Measurements from ENCODE around the gene VEZT.
"Not testable (repeated sequence)": the region's sequence is repeated elsewhere in the genome, so short reads cannot be mapped to it uniquely, and the experiment has no call there.

Gene VEZT

DNA sequence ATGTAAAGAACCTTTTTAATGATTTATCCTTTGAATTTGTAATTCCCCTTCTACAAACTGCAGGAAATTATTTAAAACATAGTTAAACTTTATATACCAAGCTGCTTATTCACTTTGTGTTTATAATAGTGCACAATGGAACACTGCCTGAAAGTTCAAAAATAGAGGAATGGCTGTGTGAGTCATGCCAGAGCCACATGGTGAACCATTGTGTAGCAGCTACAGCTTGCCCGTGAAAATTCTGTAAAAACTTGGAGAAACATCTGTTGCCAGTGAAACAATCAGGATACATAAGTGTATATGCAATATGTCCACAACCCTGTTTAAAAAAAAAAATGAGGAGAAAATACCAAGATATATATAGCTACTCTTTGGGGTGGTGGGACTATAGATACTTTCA, 59.5 kb downstream of the VEZT start:
- H3K9me3 Mint-ChIP-seq: no peaks in the 10 kb centered on the region
- ATAC-seq (no peak), DNase-seq (no peak)
- H3K4me1 Mint-ChIP-seq: no peaks in the 10 kb centered on the region
- no peak overlapping the region for H3K4me3 Mint-ChIP-seq
- no peak overlapping the region for H3K27ac Mint-ChIP-seq
- H3K36me3 Mint-ChIP-seq (ENCODE audit: low read depth): peaks cover 35% of the 10 kb centered on the region
- H3K27me3 Mint-ChIP-seq: no peaks in the 10 kb centered on the region

DNA sequence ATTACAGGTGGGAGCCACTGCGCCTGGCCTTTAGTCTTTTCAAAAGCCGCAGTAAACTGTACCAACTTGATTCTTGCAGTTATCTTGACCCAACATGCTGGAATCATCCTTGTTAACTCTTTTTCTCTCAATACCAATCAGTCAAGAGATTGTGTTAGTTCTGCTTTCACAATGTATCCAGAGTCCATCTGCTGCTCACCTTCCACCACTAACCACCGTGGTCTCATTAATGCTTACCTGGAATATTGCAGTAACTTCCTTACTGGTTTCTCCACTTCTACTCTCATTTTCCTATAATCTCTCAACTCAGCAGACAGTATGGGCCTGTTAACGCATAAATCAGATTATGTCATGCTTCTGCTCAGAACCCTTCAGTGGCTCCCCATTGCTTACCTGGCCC, 62.2 kb downstream of the VEZT start:
- Mint-ChIP-seq H3K27me3 (no peaks in the 10 kb centered on the region), H3K27ac (no peak overlapping the region), H3K4me3 (no peak overlapping the region), H3K4me1 (no peaks in the 10 kb centered on the region), H3K9me3 (no peaks in the 10 kb centered on the region), H3K36me3 (ENCODE audit: low read depth) (peaks cover 43% of the 10 kb centered on the region)
- ATAC-seq: no peak
- DNase-seq: no peak

DNA sequence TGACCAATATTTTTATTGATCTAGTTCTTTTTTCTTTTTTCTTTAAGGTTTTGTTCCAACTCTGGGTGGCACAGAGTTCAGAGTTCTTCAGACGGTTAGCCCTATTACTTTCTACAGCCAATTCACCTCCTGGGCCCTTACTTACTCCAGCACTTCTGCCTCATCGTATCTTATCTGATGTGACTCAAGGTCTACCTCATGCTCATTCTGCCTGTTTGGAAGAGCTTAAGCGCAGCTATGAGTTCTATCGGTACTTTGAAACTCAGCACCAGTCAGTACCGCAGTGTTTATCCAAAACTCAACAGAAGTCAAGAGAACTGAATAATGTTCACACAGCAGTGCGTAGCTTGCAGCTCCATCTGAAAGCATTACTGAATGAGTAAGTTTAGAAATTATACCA, 64.7 kb downstream of the VEZT start:
- ATAC-seq: no peak
- no peak for DNase-seq
- Mint-ChIP-seq H3K9me3 (no peaks in the 10 kb centered on the region), H3K36me3 (ENCODE audit: low read depth) (peaks cover 42% of the 10 kb centered on the region), H3K4me3 (no peak overlapping the region), H3K4me1 (no peaks in the 10 kb centered on the region), H3K27me3 (no peaks in the 10 kb centered on the region), H3K27ac (no peak overlapping the region)

DNA sequence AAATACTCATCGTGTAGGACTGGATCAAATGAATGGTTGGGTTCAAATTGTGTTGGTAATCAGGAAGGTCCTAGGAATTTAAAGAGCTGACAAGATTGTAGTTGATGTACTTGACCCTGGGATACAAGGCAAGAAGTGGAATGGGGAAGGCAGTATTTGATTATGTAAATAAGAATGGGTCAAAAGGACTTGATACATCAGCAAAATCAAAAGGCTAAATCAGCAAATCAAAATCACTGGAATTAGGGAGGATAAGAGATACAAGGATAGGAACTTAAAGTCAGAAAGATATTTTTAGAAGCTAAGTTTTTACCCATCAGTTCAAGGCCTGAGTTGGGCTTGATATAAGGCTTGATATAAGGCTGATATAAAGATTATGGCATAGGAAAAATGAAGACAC, 65.8 kb downstream of the VEZT start:
- Mint-ChIP-seq H3K36me3 (ENCODE audit: low read depth) (peaks cover 45% of the 10 kb centered on the region), H3K27me3 (no peaks in the 10 kb centered on the region), H3K4me1 (no peaks in the 10 kb centered on the region), H3K9me3 (no peaks in the 10 kb centered on the region), H3K27ac (no peak overlapping the region), H3K4me3 (no peak overlapping the region)
- DNase-seq (no peak), ATAC-seq (no peak)

DNA sequence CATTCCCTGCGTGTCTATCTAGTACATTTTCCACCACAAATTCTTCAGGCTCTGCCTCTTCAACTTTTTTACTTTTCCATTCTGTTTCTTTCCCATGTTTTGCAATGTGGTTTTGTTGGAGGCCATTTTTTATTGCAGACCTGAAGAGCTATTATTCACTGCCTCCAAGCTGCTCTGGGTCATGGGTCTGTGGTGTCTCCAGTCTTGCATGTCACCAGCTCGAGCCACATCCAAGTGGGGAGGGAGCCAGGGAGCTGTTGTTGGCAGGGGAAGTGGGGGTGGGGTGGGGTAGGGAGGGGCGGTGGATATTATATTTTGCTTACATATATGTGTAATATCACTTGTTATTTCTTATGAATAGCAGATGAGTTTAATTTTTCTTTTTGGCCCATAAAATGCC, 69.1 kb downstream of the VEZT start:
- DNase-seq: no peak
- Mint-ChIP-seq H3K36me3 (ENCODE audit: low read depth) (peaks cover 51% of the 10 kb centered on the region), H3K4me1 (no peaks in the 10 kb centered on the region)

DNA sequence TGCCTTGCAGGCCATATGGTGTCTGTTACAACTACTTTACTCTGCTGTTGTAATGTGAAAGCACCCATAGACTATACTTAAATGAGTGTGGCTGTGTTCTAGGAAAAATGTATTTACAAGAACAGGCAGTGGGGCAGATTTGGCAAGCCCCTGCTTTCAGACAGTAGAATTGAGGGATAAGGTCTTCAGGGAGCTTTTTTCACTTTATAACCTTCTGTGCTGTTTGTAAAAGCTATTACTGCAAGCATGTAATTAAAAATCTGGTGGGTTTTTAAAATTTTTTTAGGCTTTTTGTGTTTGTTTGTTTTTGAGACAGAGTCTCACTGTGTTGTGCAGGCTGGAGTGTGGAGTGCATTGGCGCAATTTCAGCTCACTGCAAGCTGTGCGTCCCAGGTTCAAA, 73.9 kb downstream of the VEZT start:
- no peak for DNase-seq
- Mint-ChIP-seq H3K27ac (no peak overlapping the region), H3K36me3 (ENCODE audit: low read depth) (peaks cover 36% of the 10 kb centered on the region), H3K4me1 (no peaks in the 10 kb centered on the region), H3K9me3 (no peaks in the 10 kb centered on the region), H3K27me3 (no peaks in the 10 kb centered on the region), H3K4me3 (no peak overlapping the region)
- no peak for ATAC-seq

More for the DNA sequence above, 69.1 kb downstream of the VEZT start:
- Mint-ChIP-seq H3K4me3 (no peak overlapping the region), H3K27ac (no peak overlapping the region), H3K27me3 (no peaks in the 10 kb centered on the region), H3K9me3 (no peaks in the 10 kb centered on the region)
- ATAC-seq: no peak

DNA sequence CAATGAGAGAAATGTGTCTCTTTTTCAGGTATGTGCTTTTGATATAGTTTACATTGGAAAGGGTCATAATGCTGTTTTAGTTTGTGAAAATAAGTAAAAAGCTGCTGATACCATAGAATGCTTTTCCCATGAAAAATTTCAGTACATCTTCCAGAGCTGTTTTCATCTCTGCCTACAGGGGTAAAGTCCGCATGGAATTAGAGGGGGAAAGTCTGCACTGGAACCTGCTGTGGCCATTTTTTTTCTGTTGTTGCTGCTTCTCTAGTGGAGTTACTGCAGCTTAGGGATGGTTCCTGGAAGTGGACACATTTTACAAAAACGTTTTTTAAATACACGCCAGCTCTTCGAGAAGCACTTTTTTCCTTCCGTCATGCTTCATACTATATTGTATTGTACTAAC, 81.3 kb downstream of the VEZT start:
- peaks cover 31% of the 10 kb centered on the region for H3K36me3 Mint-ChIP-seq (ENCODE audit: low read depth)
- no peak for ATAC-seq

DNA sequence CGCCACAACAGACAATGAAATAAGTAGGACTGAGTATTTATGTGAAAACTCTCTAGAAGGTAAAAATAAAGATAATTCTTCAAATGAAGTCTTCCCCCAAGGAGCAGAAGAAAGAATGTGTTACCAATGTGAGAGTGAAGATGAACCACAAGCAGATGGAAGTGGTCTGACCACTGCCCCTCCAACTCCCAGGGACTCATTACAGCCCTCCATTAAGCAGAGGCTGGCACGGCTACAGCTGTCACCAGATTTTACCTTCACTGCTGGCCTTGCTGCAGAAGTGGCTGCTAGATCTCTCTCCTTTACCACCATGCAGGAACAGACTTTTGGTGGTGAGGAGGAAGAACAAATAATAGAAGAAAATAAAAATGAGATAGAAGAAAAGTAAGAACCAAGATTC, 82.7 kb downstream of the VEZT start:
- Mint-ChIP-seq H3K27me3 (no peaks in the 10 kb centered on the region), H3K9me3 (no peaks in the 10 kb centered on the region), H3K36me3 (ENCODE audit: low read depth) (peaks cover 27% of the 10 kb centered on the region), H3K4me1 (no peaks in the 10 kb centered on the region), H3K27ac (no peak overlapping the region), H3K4me3 (no peak overlapping the region)
- ATAC-seq (no peak), DNase-seq (no peak)

More for the DNA sequence above, 81.3 kb downstream of the VEZT start:
- no peak for DNase-seq
- Mint-ChIP-seq H3K9me3 (no peaks in the 10 kb centered on the region), H3K27ac (no peak overlapping the region), H3K4me1 (no peaks in the 10 kb centered on the region), H3K4me3 (no peak overlapping the region), H3K27me3 (no peaks in the 10 kb centered on the region)

DNA sequence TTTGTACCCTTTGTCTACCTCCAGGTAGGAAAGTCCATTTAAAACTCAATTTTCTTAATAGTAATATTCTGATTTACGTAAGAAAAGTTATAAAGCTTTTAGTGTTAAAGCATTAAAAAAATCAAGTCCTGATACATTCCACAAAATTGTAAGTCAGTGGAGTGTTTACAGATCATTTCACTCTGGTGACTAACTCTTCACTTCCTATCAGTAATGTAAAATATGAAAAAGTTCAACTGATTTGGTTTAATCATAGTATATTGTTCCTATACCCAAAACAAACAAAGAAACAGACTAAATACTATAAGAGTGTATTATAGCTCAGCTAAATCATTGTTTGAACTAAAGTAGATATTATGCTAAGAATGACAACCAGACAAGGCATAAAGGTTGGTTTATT, 85.9 kb downstream of the VEZT start:
- no peak for DNase-seq
- Mint-ChIP-seq H3K27ac (no peak overlapping the region), H3K9me3 (no peaks in the 10 kb centered on the region), H3K27me3 (no peaks in the 10 kb centered on the region), H3K4me3 (no peak overlapping the region), H3K36me3 (ENCODE audit: low read depth) (peaks cover 20% of the 10 kb centered on the region), H3K4me1 (no peaks in the 10 kb centered on the region)
- ATAC-seq: no peak

DNA sequence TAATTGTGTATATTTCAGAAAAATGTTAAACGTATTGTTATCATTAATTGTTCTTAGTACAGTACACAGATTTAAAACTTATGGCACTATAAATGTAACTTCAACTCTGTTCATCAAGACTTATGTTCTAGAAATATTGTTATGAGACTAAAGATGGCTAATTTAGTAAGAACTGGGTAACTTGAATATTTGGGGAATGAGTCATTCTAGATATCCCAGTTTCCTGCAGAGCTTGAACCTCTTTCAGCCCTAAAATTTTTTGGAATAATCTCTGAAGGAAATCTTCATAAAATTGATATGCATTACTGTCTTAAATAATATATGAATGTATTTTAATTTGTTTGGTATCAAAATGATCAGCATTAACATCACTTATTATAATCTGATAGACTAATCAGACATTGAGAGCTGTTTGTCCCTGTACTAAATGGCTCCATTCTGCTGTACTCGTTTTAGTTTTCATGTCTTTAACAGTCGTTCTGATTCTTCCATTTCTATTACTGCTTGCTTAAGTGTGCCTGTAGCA, 87.1 kb downstream of the VEZT start:
- H3K27ac Mint-ChIP-seq: no peak overlapping the region
- no peaks in the 10 kb centered on the region for H3K27me3 Mint-ChIP-seq
- H3K36me3 Mint-ChIP-seq (ENCODE audit: low read depth): peaks cover 26% of the 10 kb centered on the region
- no peaks in the 10 kb centered on the region for H3K4me1 Mint-ChIP-seq
- no peak for DNase-seq
- no peak overlapping the region for H3K4me3 Mint-ChIP-seq
- ATAC-seq: no peak
- no peaks in the 10 kb centered on the region for H3K9me3 Mint-ChIP-seq

DNA sequence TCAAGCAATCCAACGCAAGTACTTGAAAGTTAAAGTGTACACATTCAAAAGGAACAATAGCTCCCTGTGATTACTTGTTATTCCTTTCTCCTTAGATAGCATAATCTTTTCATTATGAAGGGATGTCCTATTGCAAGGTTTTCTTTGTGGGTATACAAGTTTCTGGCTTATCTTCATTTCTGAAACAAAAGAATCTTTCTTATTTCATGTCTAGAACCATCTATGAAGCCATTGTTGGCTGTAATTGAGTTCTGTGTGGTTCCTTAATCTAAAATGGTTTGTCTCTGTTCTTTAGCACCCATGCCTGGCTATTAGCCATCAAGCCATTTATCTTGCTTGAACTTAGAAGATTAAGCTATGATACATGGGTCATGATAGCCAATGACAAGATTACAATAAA, 95.0 kb downstream of the VEZT start:
- no peaks in the 10 kb centered on the region for H3K4me1 Mint-ChIP-seq
- ATAC-seq (no peak), DNase-seq (no peak)
- H3K27me3 Mint-ChIP-seq: peaks cover 2% of the 10 kb centered on the region
- no peak overlapping the region for H3K27ac Mint-ChIP-seq
- no peaks in the 10 kb centered on the region for H3K9me3 Mint-ChIP-seq
- no peak overlapping the region for H3K4me3 Mint-ChIP-seq
- H3K36me3 Mint-ChIP-seq (ENCODE audit: low read depth): peaks cover 12% of the 10 kb centered on the region

DNA sequence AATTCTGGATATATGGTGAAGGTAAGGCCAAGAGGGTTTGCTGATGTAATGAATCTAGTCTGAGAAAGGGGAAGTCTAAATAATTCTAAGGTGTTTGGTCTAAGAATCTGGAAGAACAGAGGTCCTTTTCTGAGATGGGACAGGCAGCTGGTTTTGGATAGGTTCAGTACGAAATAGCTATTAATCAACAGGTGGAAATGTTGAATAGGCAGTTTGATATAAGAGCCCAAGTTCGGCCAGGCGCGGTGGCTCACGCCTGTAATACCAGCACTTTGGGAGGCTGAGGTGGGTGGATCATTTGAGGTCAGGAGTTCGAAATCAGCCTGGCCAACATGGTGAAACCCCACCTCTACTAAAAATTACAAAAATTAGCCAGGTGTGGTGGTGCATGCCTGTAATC, 97.1 kb downstream of the VEZT start:
- H3K27ac Mint-ChIP-seq; H3K36me3 Mint-ChIP-seq (ENCODE audit: low read depth); H3K27me3 Mint-ChIP-seq; H3K9me3 Mint-ChIP-seq; ATAC-seq; H3K4me1 Mint-ChIP-seq; DNase-seq; H3K4me3 Mint-ChIP-seq: not testable (repeated sequence)

DNA sequence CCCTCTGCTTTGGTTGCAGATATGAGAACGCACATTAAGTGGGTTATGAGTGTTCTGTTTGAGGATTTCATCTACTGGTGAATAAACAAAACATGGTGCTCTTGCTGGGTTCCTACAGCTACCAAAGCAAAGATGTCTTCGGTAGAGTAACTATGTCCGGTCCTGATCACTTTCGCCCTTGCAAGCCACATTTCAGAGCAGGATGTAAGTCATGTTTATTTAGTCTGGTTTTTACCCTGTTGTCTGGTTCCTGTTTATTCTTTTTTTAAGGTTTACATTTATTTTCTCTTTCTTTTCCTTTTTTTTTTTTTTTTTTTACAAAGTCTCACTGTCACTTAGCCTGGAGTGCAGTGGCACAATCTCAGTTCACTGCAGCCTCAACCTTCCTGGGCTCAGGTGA, 99.2 kb downstream of the VEZT start:
- Mint-ChIP-seq H3K36me3 (ENCODE audit: low read depth) (no peaks in the 10 kb centered on the region), H3K27me3 (peaks cover 2% of the 10 kb centered on the region), H3K27ac (no peak overlapping the region), H3K4me1 (no peaks in the 10 kb centered on the region), H3K9me3 (no peaks in the 10 kb centered on the region), H3K4me3 (no peak overlapping the region)
- no peak for DNase-seq
- no peak for ATAC-seq

DNA sequence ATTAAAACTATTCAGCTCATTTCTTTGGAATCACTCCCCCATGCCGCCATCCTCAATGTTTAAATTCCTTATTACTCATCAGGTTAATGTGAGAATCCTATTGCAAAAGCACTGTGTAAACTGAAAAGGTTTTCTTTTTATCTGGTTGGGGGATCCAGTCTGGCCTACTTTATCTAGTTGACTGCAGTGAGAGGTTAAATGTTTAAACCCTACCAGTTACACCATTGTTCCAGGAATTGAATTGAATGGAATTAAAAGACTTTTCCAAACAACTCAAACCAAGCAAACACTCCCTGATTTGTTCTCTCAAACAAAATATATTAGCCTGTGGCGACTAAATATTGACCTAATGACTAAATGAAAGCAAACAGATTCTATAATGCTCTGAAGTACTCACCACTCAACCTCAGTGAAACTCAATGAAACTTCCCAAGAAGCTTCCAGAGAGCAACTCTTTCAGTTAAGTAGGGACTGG, 100.5 kb downstream of the VEZT start:
- Mint-ChIP-seq H3K36me3 (ENCODE audit: low read depth) (no peaks in the 10 kb centered on the region), H3K4me3 (no peak overlapping the region), H3K27ac (no peak overlapping the region), H3K27me3 (peaks cover 4% of the 10 kb centered on the region), H3K9me3 (no peaks in the 10 kb centered on the region), H3K4me1 (no peaks in the 10 kb centered on the region)
- no peak for ATAC-seq
- DNase-seq: no peak

DNA sequence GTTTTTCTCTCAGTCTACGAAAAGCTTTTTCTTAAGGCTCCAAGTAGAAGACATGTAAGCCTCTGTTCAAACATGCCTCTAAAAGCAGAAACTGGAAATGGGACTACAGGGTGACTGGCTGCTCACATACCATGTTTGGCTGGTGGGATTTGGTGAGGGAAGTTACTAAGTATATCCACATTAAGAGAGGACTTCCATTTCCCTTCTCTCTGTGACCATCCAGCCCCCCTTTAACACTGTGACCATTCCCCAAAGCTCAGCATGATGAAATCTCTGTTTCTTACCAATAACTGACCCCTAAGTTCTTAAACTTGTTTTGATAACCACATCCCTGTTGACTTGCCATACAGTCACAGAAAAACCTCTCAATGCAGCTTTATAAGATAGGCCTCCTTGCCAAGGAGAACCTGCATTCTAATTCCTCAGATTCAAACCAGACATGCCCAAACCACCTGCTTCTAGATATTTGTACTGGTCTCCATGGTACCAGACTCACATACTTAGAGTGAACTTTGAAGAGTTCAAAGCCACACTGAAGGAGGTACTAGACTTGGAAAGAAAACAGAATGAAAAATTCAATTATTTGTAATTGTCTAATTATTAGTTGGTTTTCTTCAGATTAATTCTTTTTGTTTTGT, 102.2 kb downstream of the VEZT start:
- no peak overlapping the region for H3K4me3 Mint-ChIP-seq
- no peaks in the 10 kb centered on the region for H3K4me1 Mint-ChIP-seq
- ATAC-seq: no peak
- H3K9me3 Mint-ChIP-seq: no peaks in the 10 kb centered on the region
- H3K27ac Mint-ChIP-seq: no peak overlapping the region
- no peaks in the 10 kb centered on the region for H3K36me3 Mint-ChIP-seq (ENCODE audit: low read depth)
- peaks cover 2% of the 10 kb centered on the region for H3K27me3 Mint-ChIP-seq
- no peak for DNase-seq
